OCI-LY1 (cell line): Measurements from ENCODE around the gene C9orf50.

ENCODE experiments used
- H2AFZ ChIP-seq: fragments of 200-600 bp; sonication (generic), shearing (Covaris generic); 2 replicates; pipeline ENCODE4 v1.6.0; 2014; ENCODE audit warnings: antibody characterized with exemption, mild to moderate bottlenecking, low read length
- H3F3A ChIP-seq: fragments of 200-600 bp; sonication (generic), shearing (Covaris generic); 2 replicates; pipeline ENCODE4 v1.6.0; 2014; ENCODE audit warnings: mild to moderate bottlenecking, antibody characterized with exemption, low read length, moderate library complexity; ENCODE audit not compliant: insufficient read depth
- H3K27ac ChIP-seq: fragments of 200-600 bp; sonication (generic); 2 replicates; pipeline ENCODE4 v1.5.1; 2014; ENCODE audit warnings: low read length, mixed run types, mild to moderate bottlenecking, low read depth; ENCODE audit not compliant: poor library complexity, severe bottlenecking
- H3K27me3 ChIP-seq: fragments of 200-600 bp; sonication (generic); 2 replicates; pipeline ENCODE4 v1.6.0; 2014; ENCODE audit warnings: antibody characterized with exemption, mild to moderate bottlenecking, low read length, moderate library complexity; ENCODE audit not compliant: insufficient read depth
- H3K36me3 ChIP-seq: fragments of 200-600 bp; sonication (generic); 2 replicates; pipeline ENCODE4 v1.6.1; 2014; ENCODE audit warnings: mild to moderate bottlenecking, antibody characterized with exemption, low read length, moderate library complexity, mixed read lengths; ENCODE audit not compliant: insufficient read depth
- H3K4me1 ChIP-seq: fragments of 200-600 bp; sonication (generic); 2 replicates; pipeline ENCODE4 v1.5.1; 2014; ENCODE audit warnings: mild to moderate bottlenecking, low read length, moderate library complexity; ENCODE audit not compliant: insufficient read depth, severe bottlenecking
- H3K4me2 ChIP-seq: fragments of 200-600 bp; sonication (generic), shearing (Covaris generic); 2 replicates; pipeline ENCODE4 v1.6.1; 2014; ENCODE audit warnings: low read length
- H3K4me3 ChIP-seq: fragments of 200-600 bp; sonication (generic); 2 replicates; pipeline ENCODE4 v1.5.1; 2014; ENCODE audit warnings: low read length, low read depth, mild to moderate bottlenecking, mixed read lengths; ENCODE audit not compliant: poor library complexity, severe bottlenecking
- H3K79me2 ChIP-seq: fragments of 200-600 bp; shearing (Covaris generic); 2 replicates; pipeline ENCODE4 v1.6.1; 2016; ENCODE audit warnings: mixed run types, low read length, mixed read lengths; ENCODE audit not compliant: insufficient read depth
- H3K9ac ChIP-seq: fragments of 200-600 bp; sonication (generic), shearing (Covaris generic); 2 replicates; pipeline ENCODE4 v1.6.1; 2014; ENCODE audit warnings: mild to moderate bottlenecking, low read length, mixed read lengths
- H3K9me2 ChIP-seq: fragments of 200-600 bp; sonication (generic), shearing (Covaris generic); 2 replicates; pipeline ENCODE4 v1.6.1; 2014; ENCODE audit warnings: low read depth, mild to moderate bottlenecking, low read length, mixed read lengths
- H3K9me3 ChIP-seq: fragments of 200-600 bp; shearing (Covaris generic); 2 replicates; pipeline ENCODE4 v1.6.1; 2014; ENCODE audit warnings: low read length, mixed read lengths
- H4K20me1 ChIP-seq: fragments of 200-600 bp; sonication (generic), shearing (Covaris generic); 2 replicates; pipeline ENCODE4 v1.6.0; 2016; ENCODE audit warnings: mild to moderate bottlenecking, low read length; ENCODE audit not compliant: insufficient read depth
- CTCF ChIP-seq: fragments of 200-600 bp; sonication (generic), shearing (Covaris generic); IDR thresholded peaks from 2 replicates; pipeline ENCODE4 v1.5.1; 2017; ENCODE audit warnings: mild to moderate bottlenecking, antibody characterized with exemption, low read length, moderate library complexity, mixed read lengths
- EZH2 ChIP-seq: fragments of 200-600 bp; sonication (generic), shearing (Covaris generic); IDR thresholded peaks from 2 replicates; pipeline ENCODE4 v1.8.0; 2017; ENCODE audit warnings: borderline replicate concordance, mixed run types, mild to moderate bottlenecking, antibody characterized with exemption, low read length, moderate library complexity, mixed read lengths

C9orf50 gene

GRCh38 chr9:129572052-129572425 is 48.9 kb downstream of the C9orf50 start:
- Histone ChIP-seq H4K20me1 (no peaks in the 10 kb centered on the region), H3K27me3 (no peaks in the 10 kb centered on the region; the same call in 1 of the 2 replicates), H3K27ac (no peak overlapping the region), H2AFZ (no peak overlapping the region), H3K4me2 (no peak overlapping the region), H3K4me3 (no peak overlapping the region), H3K79me2 (no peaks in the 10 kb centered on the region), H3K9ac (no peak overlapping the region), H3F3A (no peaks in the 10 kb centered on the region), H3K9me3 (0 out of 2 replicates have a peak, but pooled peaks cover 5% of the 10 kb centered on the region), H3K4me1 (no peaks in the 10 kb centered on the region), H3K9me2 (no peaks in the 10 kb centered on the region), H3K36me3 (no peaks in the 10 kb centered on the region)
- TF ChIP-seq CTCF (no peak), EZH2 (no peak)

DNA sequence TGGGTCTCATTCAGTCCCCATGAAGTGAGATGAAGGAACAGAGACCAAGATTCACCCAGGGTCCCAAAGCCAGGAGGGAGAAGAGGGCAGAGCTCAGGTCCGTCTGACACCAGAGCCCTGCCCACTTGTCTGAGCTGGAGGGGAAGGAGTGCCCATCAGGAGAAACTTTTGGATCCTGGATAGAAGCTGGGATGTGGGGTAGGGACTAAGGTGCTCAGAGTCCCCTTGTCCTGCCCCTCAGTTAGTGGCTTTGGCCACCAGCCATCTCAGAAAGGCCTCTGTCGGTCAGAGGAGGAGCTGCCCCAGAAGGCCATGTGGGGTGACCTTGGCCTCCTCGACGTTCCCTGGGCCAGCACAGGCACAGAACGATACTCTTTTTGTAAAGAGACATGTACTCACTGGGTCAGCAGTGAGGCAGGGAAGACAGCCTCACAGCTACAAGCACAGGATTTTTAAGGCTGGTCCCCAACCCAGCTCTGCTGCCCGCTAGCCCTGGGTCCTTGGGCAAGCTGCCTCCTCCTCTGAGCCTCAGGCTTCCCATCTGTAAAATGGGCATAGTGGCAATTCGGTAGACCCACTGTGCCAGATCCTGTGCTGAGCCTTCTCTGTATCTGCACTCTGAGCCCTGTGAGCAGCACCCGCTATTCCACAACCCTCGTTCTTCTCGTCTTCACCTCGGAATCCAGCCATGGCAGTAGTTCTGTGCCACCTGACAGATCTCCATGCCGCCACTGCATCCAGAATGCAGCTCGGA is 49.4 kb downstream of the C9orf50 start:
- Histone ChIP-seq H3K9ac (no peak overlapping the region), H3K4me1 (no peaks in the 10 kb centered on the region), H3K9me3 (0 out of 2 replicates have a peak, but pooled peaks cover 5% of the 10 kb centered on the region), H3K27me3 (no peaks in the 10 kb centered on the region; the same call in 1 of the 2 replicates), H3K36me3 (no peaks in the 10 kb centered on the region), H3K4me3 (no peak overlapping the region), H4K20me1 (no peaks in the 10 kb centered on the region), H3K79me2 (no peaks in the 10 kb centered on the region), H3F3A (no peaks in the 10 kb centered on the region), H3K4me2 (no peak overlapping the region), H2AFZ (no peak overlapping the region), H3K27ac (no peak overlapping the region), H3K9me2 (no peaks in the 10 kb centered on the region)
- no peak for TF ChIP-seq EZH2
- TF ChIP-seq CTCF = no peak

DNA sequence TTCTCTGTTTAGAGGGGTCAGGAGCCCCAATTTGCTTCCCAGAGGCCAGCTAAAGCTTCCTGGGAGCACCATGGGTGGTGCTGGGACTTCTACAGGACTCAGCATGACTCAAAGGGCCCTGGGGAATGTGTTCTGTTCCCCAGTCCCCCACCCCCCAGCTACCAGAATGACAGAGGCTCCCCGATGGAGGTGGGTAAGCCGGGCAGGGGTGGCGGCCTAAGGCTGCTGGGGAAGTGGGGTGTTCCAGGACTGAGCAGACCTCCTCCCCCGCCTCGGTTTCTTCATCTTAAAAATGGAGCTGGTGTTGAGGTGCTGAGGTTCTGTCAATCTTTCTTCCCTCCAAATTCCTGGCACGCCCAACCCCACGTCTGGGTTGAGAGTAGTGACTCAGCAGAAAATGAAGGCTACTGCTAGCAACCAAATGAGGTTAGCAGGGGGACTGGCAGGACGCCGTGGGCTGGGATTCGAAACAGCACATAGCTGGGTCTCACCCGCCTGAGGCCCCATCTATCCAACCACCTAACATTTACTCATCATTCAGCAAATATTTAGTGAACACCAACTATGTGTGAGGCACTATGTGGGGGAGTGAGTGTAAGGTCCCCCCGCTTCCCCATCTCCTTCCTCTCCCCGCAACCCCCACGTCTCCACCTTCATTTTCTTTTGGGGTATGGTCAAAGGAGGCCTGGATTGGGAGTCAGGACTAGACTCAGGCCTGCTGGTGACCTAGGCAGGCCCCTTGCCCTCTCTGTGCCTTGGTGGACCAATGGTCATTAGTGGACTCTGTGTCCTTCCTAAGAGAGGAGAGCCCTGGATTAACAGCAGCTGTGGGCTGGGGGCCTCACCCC is 50.2 kb downstream of the C9orf50 start:
- Histone ChIP-seq H3K27ac (no peak overlapping the region), H3K4me1 (no peaks in the 10 kb centered on the region), H4K20me1 (no peaks in the 10 kb centered on the region), H3K9me2 (no peaks in the 10 kb centered on the region), H3K9ac (no peak overlapping the region), H3K4me2 (no peak overlapping the region), H3K27me3 (no peaks in the 10 kb centered on the region; the same call in 1 of the 2 replicates), H3K36me3 (no peaks in the 10 kb centered on the region), H3K9me3 (0 out of 2 replicates have a peak, but pooled peaks cover 5% of the 10 kb centered on the region), H2AFZ (no peak overlapping the region), H3F3A (no peaks in the 10 kb centered on the region), H3K79me2 (no peaks in the 10 kb centered on the region), H3K4me3 (no peak overlapping the region)
- TF ChIP-seq CTCF = no peak
